ENCODE measurements around the gene RHOG. TPM values are rescaled to one million over a fixed set of nuclear protein-coding genes. Genes with fewer than 3 reads are reported as not detected.
A peak's percentile ranks its signal among the peaks of the same experiment; 100 is the strongest.

Gene RHOG
- polyA plus RNA-seq (ENCODE audit: insufficient read length) = 19.4 TPM
- long read RNA-seq, donor 1, transcript RHOG-201 (2 exons, 1,319 nt) = major isoform, 14 of 14 reads
- long read RNA-seq, donor 1, partial matches to known transcripts = 0 of 14 reads
- long read RNA-seq, donor 1, other reads (novel, unspliced or antisense) = 0 of 14 reads
- long read RNA-seq, donor 2, partial matches to known transcripts = 0 of 4 reads
- long read RNA-seq, donor 2, other reads (novel, unspliced or antisense) = 0 of 4 reads
- long read RNA-seq, donor 3, transcript RHOG-201 (2 exons, 1,319 nt) = major isoform, 14 of 14 reads
- long read RNA-seq, donor 3, partial matches to known transcripts = 0 of 14 reads
- long read RNA-seq, donor 3, other reads (novel, unspliced or antisense) = 0 of 14 reads
- long read RNA-seq, donor 4, partial matches to known transcripts = 0 of 3 reads
- long read RNA-seq, donor 4, other reads (novel, unspliced or antisense) = 0 of 3 reads
- long read RNA-seq, donor 5, transcript RHOG-201 (2 exons, 1,319 nt) = major isoform, 15 of 33 reads
- long read RNA-seq, donor 5, partial matches to known transcripts = 18 of 33 reads
- long read RNA-seq, donor 5, other reads (novel, unspliced or antisense) = 0 of 33 reads
- long read RNA-seq, donor 6, transcript RHOG-201 (2 exons, 1,319 nt) = major isoform, 11 of 33 reads
- long read RNA-seq, donor 6, partial matches to known transcripts = 22 of 33 reads
- long read RNA-seq, donor 6, other reads (novel, unspliced or antisense) = 0 of 33 reads
- long read RNA-seq, donor 7, transcript RHOG-201 (2 exons, 1,319 nt) = major isoform, 11 of 11 reads
- long read RNA-seq, donor 7, partial matches to known transcripts = 0 of 11 reads
- long read RNA-seq, donor 7, other reads (novel, unspliced or antisense) = 0 of 11 reads
- long read RNA-seq, donor 8, partial matches to known transcripts = 5 of 9 reads
- long read RNA-seq, donor 8, other reads (novel, unspliced or antisense) = 0 of 9 reads

GRCh38 chr11:3840870-3841425 is at the start of gene RHOG:
RHOG (minus strand) TSS chr11:3840959; CDS start chr11:3828138, 12,821 bp downstream.
- DNase-seq = peak; percentile 76

DNA sequence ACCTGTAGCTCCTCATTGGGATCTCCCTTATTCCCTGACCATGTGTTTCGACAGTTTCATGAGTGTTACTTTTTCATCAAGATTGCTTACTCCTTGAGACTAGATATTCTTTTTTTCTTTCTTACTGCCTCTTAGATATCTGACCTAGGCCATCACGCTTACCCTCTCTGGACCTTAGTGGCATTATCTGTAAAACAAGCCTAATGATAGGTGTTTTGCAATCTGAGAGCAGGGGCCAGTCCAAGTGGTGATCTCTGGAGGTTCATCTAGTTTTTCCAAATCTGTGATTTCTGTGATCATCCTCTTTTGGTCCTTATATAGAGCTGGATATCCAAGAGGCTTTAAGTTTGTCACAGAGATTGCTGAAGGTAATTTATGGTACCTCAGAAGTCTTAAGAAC is 49.3 kb upstream of the RHOG start:
- no peak for DNase-seq

- no peak for DNase-seq
Observed at GRCh38 chr11:3888876-3889275, 48.1 kb upstream of the RHOG start.

- DNase-seq = no peak
Observed at GRCh38 chr11:3886985-3887384, 46.2 kb upstream of the RHOG start.

- DNase-seq = no peak
Observed at GRCh38 chr11:3885855-3886254, 45.1 kb upstream of the RHOG start.

- no peak for DNase-seq
Observed at GRCh38 chr11:3882655-3883054, 41.9 kb upstream of the RHOG start.

GRCh38 chr11:3880724-3881123 is 40.0 kb upstream of the RHOG start:
- no peak for DNase-seq

GRCh38 chr11:3879967-3880542 is 39.3 kb upstream of the RHOG start:
- DNase-seq = no peak

DNA sequence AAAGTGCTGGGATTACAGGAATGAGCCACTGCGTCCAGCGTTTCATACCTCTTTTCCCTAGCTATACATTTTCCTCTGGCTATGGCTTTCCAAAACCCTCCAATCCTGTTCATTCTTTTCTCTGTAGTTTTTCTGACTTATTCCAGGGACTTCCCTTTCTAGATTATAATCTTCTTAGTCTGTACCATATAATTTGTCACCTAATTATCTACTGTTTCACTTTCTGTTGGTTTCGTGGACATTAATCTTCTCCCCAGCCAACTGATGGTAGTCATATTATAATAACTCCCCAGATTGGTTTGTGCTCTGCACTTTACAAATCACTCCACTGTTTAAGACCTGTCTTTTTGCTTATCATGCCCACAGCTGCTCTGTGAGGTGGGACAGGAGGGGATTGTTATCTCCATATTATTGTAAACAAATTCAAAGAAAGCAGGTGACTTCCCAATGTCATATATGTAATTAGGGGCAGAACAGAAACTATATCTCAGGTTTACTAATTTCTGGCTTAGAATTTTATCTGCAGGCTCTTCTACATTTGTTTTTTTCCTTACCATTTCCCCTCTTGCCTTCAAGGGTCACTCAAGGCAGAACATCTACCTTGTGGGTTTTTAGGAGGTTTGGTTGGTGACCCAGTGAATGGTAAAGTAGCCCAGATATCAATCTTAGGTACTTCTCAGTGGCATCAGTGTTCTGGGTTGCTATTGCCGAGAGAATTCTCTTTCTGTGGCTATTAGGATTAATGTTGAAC is 38.6 kb upstream of the RHOG start:
- DNase-seq = no peak

DNA sequence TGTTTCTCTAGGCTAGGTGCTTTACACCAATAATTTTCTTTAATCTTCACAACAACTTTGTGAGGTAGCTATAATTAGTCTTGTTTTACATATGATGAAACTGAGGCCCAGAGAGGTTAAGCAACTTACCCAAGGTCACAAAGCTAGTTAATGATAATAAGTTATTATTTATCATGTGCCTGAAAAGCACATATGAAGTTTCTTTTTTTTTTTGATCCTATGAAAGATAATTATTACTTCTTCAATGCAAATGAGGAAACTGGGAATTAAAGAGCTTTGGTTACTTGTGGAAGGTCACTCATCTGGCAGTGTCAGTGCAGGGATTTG is 37.5 kb upstream of the RHOG start:
- DNase-seq = no peak

DNA sequence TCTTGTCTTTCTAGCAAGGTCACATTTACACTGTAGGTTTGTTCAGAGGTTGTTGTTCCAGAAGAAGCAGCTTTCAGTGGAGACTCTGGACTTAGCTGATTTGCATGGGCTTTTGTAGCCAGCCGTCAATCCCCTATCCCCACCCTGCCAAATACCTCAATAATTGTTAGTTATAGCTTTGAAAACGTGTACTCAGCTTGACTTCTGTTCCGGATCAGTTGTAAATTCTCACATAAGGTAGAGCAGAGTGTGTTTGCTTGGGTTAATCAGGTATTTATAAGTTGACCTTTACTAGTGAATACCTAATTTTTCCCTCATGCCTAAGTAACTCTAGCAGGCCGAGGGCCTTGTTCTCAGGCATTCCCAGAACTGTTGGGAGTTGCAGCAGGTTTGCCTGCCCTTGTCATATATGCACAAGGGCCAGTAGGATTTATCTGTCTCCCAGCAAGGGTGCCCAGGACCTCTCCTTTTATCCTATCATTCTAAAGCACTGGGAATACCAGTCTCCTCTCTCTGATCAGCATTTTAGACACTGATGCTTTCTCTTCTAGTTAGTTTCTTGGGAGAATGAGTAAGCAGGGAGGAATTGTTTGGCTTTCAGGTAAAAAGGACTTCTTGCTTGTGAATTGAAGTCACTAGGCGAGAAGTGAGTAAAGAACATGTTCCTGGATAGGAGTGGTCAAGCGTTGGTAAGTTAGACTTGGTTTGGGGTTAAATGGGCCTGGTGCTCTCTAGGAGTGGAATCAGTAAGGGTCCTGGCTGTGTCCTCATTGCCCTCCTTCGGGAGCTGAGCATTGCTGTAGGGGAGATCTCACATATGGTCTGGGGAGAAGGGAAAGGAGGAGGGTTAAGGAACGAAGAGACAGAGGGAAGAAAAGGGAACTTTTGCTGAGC is 36.9 kb upstream of the RHOG start:
- DNase-seq = no peak

DNA sequence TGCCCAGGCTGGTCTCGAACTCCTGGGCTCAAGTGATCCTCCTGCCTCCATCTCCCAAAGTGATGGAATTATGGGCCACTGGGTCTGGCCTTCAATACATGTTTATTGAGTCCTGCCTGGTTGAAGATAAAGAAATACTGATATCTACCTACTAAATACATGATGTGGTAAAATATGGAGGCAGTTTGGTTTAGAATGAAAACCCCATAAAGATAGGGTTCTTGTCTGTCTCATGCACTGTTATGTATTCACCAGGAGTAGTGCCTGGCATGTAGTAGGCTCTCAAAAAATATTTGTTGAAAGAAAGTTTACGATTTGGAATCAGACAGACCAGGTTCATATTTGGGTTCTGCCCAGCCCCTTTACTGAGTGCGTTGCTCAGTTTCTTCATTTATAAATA is 35.9 kb upstream of the RHOG start:
- DNase-seq = no peak

DNA sequence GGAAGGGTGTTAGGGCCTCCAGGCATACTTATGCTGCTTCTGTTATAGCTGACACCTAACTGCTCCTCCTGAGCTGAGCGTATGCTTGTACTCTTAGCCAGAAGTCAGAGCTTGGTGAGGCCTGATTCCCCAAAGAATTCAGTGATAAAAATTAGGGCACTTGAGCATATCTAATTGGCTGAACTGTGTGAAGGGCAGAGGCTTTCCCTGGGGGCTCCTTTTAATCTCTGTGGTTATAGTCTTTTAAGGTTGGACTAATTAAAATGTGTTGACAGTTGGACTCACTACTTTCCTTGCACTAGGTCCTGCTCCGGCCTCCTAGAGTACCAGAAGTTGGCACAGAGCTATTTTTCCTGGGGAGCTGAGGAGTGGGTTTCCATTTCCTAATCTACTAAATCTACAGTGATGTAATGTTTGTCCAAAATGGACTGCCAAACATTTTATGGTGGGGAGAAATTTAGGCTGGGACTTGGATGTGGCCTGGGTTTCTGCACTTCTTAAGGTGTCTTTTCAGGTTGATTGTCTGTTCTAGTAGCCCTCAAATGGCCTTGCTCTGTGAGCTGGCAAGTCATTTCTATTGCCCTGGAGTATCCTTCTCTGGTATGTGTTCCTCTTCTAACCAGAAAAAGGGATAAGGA is 33.1 kb upstream of the RHOG start:
- no peak for DNase-seq

DNA sequence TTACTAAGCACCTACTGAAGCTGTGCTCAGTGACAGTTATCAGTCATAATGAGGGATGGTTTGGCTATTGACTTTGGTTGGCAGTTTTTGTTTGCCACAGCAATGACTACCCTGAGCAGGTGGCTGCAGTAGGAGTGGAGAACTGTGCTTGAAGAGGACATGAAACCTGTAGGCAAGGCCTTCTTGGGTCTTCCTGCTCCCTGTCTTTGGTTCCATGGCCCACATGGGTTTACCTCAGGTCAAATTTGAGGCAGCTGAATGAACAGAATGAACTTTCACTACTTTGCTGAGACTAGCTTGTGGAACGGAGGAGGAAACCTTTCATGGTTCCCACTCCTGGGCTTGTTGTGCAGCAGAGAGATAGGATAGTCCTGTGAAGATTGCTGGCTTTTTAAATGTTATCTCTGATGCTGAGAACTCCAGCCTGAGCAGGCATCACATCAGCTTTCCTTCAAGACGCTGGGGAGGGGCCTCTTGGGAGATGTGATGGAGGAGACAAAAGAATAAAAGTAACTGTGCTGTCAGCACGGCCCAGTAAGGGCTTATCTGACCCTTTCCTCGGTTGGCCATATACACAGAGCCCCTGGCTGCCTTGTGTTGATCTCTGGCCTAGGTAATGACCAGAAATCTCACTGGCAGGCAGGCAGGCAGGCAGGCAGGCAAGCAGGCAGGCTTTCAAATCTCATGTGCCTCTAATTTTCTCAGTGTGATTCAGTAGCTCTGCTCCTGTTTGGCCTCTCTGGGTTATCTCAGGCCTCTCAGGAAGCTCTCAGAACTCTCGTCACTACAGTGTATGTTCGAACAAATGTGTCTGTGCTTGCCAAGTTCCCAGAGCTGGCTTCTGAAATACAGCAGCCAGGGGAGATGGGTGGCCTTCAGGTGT is 26.7 kb upstream of the RHOG start:
- no peak for DNase-seq

DNA sequence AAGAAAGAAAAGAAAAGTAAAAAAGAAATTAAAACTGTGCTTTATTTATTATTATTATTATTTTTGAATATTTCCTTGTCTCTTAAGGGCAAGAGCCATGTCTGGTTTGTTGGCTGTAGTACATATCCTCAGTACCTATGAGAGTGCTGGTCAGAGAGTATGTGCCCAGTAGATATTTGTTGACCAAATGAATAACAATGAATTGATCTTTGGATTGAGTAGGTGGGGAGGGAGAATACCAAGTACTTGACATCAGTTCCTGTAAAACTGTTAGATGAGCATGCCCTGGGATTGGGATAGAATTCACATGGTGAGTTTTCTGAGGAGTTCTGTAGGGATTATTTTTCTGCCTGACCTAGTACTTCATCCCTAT is 26.1 kb upstream of the RHOG start:
- no peak for DNase-seq

DNA sequence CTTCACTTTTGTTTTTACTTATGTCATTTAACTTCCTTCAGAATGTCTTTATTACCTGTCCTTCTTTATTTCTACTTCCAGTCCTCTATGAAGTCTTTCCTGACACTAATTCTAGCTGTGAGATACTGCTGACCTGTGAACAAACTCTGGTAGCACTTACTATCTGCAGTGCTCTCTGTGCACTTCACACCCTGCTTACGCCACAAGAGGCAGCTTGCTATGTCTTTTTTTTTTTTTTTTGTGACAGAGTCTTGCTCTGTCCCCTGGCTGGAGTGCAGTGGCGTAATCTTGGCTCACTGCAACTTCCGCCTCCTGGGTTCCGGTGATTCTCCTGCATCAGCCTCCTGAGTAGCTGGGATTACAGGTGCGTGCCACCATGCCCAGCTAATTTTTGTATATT is 25.4 kb upstream of the RHOG start:
- no peak for DNase-seq

- DNase-seq = no peak
Observed at GRCh38 chr11:3865388-3866193, 24.8 kb upstream of the RHOG start.

DNA sequence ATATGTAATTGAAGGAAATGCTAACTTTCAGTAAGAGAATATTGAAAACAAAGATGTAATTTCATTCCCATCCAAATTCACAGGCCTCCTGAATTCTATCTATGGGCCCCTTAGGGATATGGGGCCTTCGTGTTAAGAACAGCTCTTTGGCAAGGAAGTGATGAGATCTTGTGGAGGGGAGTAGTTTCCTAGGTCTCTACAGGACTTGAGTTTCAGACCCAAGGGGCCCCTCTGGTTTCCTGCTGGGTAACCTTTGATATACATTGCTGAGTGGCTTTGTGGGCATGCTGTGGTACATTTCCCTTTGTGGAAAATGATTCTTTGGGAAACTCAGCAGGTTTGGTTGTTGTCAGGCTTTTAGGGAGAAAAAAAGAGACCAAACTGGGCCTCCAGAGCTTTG is 20.9 kb upstream of the RHOG start:
- DNase-seq = no peak

Measured in left kidney (tissue), 8 donors.